Fibroblast of gingiva (primary cell): ENCODE data around the gene PDE4D.
"Not testable (repeated sequence)": the region's sequence is repeated elsewhere in the genome, so short reads cannot be mapped to it uniquely, and the experiment has no call there.

Experiments used
- DNase-seq: peaks from one replicate; pipeline ENCODE4 v3.0.0-alpha.2; 2011; ENCODE audit warnings: low read depth

The PDE4D gene

GRCh38 chr5:59698207-59699178 lies 195.0 kb downstream of the PDE4D start:
- peak; percentile 25 for DNase-seq

DNA sequence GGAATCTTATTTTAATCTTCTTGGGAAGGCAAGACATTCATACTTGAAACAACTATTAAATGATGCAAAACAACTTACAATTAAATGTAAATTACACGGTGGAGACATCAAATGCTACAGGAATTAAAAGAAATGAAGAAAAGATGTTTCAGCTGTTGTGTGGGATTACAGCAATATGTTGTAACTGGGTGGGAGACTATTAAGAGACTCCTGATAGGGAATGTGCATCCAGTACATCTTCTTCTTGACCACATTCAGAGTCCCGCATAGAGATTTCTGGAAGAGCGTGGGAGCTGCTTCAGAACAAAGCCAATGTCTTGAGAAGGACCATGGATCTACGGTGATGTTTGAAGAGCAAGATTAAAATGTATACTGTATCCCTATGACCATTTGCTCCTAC lies 199.1 kb downstream of the PDE4D start:
- no peak for DNase-seq

- DNase-seq, result no peak
Observed at GRCh38 chr5:59693492-59694309, 199.8 kb downstream of the PDE4D start.

GRCh38 chr5:59685793-59686192 lies 207.7 kb downstream of the PDE4D start:
- DNase-seq, result peak; percentile 40

DNA sequence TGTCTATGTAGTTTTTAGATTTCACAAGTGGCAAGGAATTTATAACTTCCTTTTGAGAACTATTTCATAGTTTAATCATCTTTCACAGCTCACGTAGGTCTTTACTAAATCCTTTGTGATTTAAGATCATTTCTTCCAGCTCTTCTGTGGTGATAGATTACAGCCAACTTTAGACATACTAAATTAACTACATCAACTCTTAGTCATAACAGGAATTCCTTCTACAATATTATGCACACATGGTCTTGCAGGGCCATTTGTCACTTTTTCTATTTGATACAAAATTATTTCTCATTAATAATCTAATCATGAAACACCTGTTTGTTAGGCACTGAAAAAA lies 208.4 kb downstream of the PDE4D start:
- no peak for DNase-seq

- no peak for DNase-seq
Observed at GRCh38 chr5:59684388-59685190, 208.9 kb downstream of the PDE4D start.

GRCh38 chr5:59683311-59683710 lies 210.2 kb downstream of the PDE4D start:
- no peak for DNase-seq

- no peak for DNase-seq
Observed at GRCh38 chr5:59682542-59682941, 211.0 kb downstream of the PDE4D start.

- no peak for DNase-seq
Observed at GRCh38 chr5:59678943-59679342, 214.6 kb downstream of the PDE4D start.

GRCh38 chr5:59674763-59675162 lies 218.8 kb downstream of the PDE4D start:
- no peak for DNase-seq

GRCh38 chr5:59673438-59674058 lies 220.0 kb downstream of the PDE4D start:
- peak; percentile 46 for DNase-seq

DNA sequence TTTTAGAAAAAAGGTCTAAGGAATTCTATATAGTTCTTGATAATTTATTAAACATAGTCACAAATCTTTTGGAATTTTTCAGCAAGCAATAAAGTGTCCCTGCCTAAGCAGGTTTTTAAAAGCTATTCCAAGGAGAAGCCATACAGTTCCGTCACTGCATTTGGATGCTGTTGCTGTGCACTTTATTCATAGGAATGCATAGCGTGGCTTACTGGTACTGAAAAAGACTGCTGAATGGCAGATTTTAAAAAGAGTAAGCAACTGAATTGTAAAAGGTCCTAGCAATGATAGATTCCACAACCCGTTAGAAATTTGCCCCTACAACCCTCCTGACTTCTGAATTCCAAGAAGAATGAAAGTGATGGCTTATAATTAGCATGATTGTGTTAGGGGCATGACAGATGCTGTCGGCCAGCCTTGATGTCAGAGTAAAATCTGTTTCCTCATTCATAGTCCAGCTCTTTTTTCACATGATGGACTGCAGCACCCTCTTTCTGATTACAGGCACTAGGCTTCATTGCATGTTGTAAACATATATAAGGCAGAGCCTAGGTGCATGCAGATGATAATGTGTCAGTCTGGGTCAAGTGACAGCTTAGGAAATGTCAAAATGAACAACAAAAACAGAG lies 227.0 kb downstream of the PDE4D start:
- no peak for DNase-seq

DNA sequence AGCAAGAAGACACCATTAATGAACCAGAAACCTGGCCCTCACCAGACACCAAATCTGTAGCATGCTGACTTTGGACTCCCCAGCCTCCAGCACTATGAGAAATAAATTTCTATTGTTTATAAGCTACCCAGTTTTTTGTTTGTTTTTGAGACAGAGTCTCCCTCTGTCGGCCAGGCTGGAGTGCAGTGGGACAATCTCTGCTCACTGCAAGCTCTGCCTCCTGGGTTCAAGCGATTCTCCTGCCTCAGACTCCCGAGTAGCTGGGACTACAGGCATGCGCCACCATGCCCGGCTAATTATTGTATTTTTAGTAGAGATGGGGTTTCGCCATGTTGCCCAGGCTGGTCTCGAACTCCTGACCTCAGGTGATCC lies 227.7 kb downstream of the PDE4D start:
- DNase-seq, result not testable (repeated sequence)

GRCh38 chr5:59665086-59665831 lies 228.3 kb downstream of the PDE4D start:
- DNase-seq, result peak; percentile 45

DNA sequence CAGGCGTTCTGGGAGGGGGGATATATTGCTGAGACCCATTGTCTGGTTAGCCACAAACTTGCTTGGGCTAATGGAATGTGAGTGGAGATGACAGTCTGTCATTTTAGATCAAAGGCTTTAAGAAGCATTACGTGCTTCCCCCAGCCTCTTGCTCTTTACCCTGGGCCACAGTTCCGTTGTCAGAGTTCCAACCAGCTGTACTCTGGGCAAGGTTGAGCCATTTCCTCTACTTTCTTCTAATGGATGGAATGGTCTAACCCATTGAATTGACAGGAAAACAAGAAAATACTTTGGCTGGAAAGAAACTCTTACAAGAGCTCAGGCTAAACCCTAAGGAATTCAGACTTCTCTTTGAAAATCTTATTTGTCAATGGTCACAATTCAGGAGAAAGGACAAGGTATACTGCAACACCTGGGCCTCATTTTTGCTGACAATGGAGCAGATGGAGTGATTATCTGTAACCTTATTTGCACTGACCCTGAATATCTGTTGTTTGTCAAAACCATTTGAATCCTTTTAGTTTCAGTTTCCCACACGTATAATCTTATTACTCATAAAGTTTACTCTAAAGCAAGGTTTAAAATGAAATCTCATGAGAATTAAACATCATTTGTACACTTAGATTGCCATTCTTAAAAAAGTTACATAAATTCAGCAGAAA lies 231.4 kb downstream of the PDE4D start:
- DNase-seq, result no peak

DNA sequence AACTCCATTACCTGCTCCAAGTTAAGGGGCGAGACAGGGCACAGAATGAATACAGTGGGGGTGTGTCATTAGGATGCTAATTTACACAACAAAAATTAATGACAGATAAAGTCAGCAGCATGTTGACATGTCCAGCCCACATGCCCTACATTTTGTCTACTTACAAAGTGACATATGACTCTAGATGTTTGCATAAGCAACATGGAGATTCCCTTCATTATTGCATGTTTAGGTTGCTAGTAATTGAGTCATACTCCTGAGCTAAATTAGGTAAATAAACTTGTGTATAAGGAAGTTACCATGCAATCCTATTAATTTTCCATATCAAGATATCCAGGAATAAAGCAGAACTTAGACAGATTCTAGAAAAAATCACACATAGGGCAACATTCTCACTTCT lies 232.2 kb downstream of the PDE4D start:
- DNase-seq, result no peak

GRCh38 chr5:59660737-59661136 lies 232.8 kb downstream of the PDE4D start:
- DNase-seq, result peak; percentile 42

GRCh38 chr5:59656351-59657254 lies 236.9 kb downstream of the PDE4D start:
- DNase-seq, result no peak
